GM12891 (cell line): ENCODE results near the gene ACOT12.

Source experiments
- DNase-seq: peaks from one replicate; pipeline ENCODE4 v3.0.0; 2011; ENCODE audit warnings: low spot score; ENCODE audit not compliant: insufficient read length
- FAIRE-seq: peaks from 2 replicates; lab custom pipeline; 2011; peaks lifted over from hg19 to GRCh38; lab: Jason Lieb, UNC
- PAX5 ChIP-seq: IDR thresholded peaks from 2 replicates; pipeline ENCODE4 v1.6.1; 2011; ENCODE audit warnings: low read length, moderate library complexity, mild to moderate bottlenecking; ENCODE audit not compliant: insufficient read depth, severe bottlenecking
- POLR2A ChIP-seq: IDR thresholded peaks from 2 replicates; pipeline ENCODE4 v1.6.1; 2011; ENCODE audit warnings: low read depth, low read length, control low read depth
- POLR2AphosphoS5 ChIP-seq: IDR thresholded peaks from 2 replicates; pipeline ENCODE4 v1.6.1; 2011; ENCODE audit warnings: low read depth, low read length, control low read depth
- POU2F2 ChIP-seq: IDR thresholded peaks from 2 replicates; pipeline ENCODE4 v1.6.1; 2011; ENCODE audit warnings: low read depth, mild to moderate bottlenecking, control low read depth, low read length, moderate library complexity
- SPI1 ChIP-seq: IDR thresholded peaks from 2 replicates; pipeline ENCODE4 v1.6.1; 2011; ENCODE audit warnings: low read depth, low read length, control low read depth
- TAF1 ChIP-seq: IDR thresholded peaks from 2 replicates; pipeline ENCODE4 v1.6.1; 2011; ENCODE audit warnings: low read depth, low read length, control low read depth

ACOT12 gene

DNA sequence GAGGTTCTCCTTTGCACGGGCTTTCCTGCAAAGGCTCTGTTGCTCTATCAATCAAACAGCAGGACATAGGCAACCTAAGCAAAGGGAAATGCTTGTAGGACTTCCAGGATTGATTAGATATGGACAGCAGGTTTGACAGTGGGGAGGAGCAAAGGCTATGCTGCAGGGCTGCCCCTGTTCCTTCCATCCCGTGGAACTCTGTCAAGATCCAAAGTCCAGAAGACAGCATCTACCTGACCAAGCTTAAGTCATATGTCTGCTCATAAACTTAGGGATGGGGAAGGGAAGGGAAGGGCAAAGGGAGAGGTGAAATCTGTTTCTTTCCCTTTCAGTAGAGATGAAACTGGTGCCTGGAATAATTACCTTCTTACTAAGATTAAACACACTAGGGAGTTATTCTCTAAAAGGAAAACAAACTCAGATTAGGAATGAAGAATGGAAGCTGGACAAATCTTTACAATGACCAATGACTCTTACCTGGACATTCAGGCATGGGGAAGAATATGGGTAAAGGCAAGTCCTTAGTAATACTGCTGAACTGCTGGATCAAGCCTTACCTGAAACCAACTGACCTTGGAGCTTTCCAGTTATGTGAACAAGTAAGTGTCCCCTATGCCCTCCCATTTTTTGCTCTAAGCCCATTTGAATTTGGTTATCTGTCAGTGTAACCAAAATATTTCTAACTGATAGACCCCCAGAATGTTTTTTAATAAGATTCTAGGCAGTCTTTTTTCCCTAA lies 8.4 kb upstream of the ACOT12 start:
- TF ChIP-seq SPI1: no peak
- TF ChIP-seq TAF1: no peak
- no peak for TF ChIP-seq POLR2A
- no peak for TF ChIP-seq POU2F2
- TF ChIP-seq POLR2AphosphoS5: no peak
- no peak for TF ChIP-seq PAX5
- DNase-seq (no peak), FAIRE-seq (no peak)

- TF ChIP-seq POLR2A (no peak), TAF1 (no peak), SPI1 (no peak), POU2F2 (no peak), POLR2AphosphoS5 (no peak), PAX5 (no peak)
- FAIRE-seq: no peak
- DNase-seq: no peak
These were observed 7.3 kb upstream of the ACOT12 start for GRCh38 chr5:81401266-81401665.

DNA sequence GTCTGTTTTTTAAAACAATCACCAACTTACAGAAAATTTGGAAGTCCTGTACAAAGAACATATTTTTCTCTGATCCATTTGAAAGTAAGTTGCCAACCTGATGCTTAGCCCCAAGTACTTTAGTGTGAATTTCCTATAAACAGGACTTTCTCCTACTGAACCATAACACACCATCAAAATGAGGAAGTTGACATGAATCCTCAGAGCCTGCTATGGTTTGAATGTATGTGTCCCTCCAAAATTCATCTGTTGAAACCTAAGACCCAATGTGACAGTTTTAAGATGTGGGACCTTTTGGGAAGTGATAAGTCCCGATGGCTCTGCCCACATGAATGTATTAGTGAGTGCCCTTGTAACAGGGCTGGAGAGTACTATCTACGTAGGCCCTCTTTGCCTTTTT lies 6.4 kb upstream of the ACOT12 start:
- TF ChIP-seq TAF1: no peak
- TF ChIP-seq PAX5: no peak
- no peak for TF ChIP-seq SPI1
- TF ChIP-seq POLR2AphosphoS5: no peak
- no peak for TF ChIP-seq POU2F2
- no peak for FAIRE-seq
- no peak for DNase-seq

DNA sequence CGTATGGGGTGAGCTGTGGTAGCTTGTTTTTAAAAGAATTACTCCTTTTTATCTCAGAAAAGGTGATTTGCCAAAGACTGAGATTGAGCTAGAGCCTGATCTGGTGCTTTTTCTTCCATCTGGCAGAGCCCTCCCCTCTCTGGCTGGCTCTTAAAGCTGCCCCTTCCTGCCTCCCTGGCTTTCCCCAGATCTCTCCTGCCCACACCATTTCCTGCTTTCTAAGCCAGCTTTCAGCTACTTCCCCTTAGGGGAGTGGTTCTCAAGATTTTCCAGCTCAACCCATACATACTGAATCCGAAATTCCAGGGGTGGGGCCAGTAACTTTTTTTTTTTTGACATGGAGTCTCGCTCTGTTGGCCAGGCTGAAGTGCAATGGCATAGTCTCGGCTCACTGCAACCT lies 4.8 kb upstream of the ACOT12 start:
- DNase-seq (no peak), FAIRE-seq (no peak)
- TF ChIP-seq POLR2AphosphoS5: no peak

DNA sequence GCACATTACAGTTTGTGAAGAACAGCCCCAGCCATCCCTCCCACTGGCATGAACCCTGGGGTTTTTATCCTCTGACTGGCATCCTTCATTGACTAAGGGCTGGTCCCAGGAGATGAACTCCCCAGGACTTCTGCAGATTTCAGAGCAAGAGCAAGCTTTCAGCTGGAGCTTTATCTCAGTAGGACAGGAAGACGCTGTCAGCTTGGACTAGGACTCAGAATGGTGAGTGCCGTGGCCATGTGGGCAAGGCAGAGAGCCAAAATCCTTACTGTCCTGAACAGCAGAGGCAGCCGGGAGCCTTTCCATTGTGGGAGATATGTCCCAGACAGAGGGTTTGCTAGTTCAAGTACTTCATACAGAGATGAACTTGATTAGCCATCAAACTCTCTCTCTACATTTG lies 3.2 kb upstream of the ACOT12 start:
- no peak for DNase-seq
- FAIRE-seq: no peak
- TF ChIP-seq POU2F2: no peak
- no peak for TF ChIP-seq SPI1
- no peak for TF ChIP-seq POLR2AphosphoS5
- TF ChIP-seq PAX5: no peak
- TF ChIP-seq TAF1: no peak
- no peak for TF ChIP-seq POLR2A

- TF ChIP-seq PAX5 (no peak), POLR2AphosphoS5 (no peak), TAF1 (no peak), POLR2A (no peak), POU2F2 (no peak), SPI1 (no peak)
- DNase-seq (no peak), FAIRE-seq (no peak)
These were observed 1.3 kb upstream of the ACOT12 start for GRCh38 chr5:81395262-81395661.

GRCh38 chr5:81393430-81393782 lies 528 bp downstream of the ACOT12 start:
- TF ChIP-seq TAF1 (no peak), POLR2AphosphoS5 (no peak), POLR2A (no peak), SPI1 (no peak), POU2F2 (no peak), PAX5 (no peak)
- peak; percentile 16 for FAIRE-seq
- no peak for DNase-seq

DNA sequence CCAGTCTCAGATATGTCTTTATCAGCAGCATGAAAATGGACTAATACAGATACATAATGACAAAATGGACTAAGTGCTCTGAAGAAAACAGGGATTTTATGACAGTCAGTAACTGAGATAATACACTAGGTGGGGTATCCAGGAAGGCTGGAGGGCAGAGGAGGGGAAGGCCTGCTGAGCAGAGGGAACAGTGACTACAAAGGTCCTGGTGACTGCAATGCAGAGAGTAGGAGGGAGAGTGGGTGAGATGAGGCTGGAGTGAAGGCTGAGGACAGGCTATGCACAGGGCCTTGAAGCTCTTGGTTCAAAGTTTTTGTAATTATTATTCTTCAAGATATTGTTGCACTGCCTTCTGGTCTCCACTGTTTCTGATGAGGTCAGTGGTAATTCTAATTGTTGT lies 4.9 kb downstream of the ACOT12 start:
- TF ChIP-seq POLR2AphosphoS5 (no peak), SPI1 (no peak)

GRCh38 chr5:81388169-81388568 lies 5.8 kb downstream of the ACOT12 start:
- FAIRE-seq: no peak

More for the DNA sequence above, 4.9 kb downstream of the ACOT12 start:
- DNase-seq (no peak), FAIRE-seq (no peak)

GRCh38 chr5:81383867-81384266 lies 10.1 kb downstream of the ACOT12 start:
- TF ChIP-seq POLR2A: no peak
- no peak for TF ChIP-seq POLR2AphosphoS5
- TF ChIP-seq SPI1: no peak
- TF ChIP-seq PAX5: no peak
- no peak for TF ChIP-seq TAF1
- TF ChIP-seq POU2F2: no peak
- DNase-seq (no peak), FAIRE-seq (no peak)

More at GRCh38 chr5:81388169-81388568, 5.8 kb downstream of the ACOT12 start:
- no peak for DNase-seq
- TF ChIP-seq POLR2A: no peak
- TF ChIP-seq TAF1: no peak
- no peak for TF ChIP-seq POLR2AphosphoS5
- no peak for TF ChIP-seq SPI1
- TF ChIP-seq POU2F2: no peak
- TF ChIP-seq PAX5: no peak
